ENCODE results near the gene CDR2L.
"Not testable (repeated sequence)": the region's sequence is repeated elsewhere in the genome, so short reads cannot be mapped to it uniquely, and the experiment has no call there.

The CDR2L gene

DNA sequence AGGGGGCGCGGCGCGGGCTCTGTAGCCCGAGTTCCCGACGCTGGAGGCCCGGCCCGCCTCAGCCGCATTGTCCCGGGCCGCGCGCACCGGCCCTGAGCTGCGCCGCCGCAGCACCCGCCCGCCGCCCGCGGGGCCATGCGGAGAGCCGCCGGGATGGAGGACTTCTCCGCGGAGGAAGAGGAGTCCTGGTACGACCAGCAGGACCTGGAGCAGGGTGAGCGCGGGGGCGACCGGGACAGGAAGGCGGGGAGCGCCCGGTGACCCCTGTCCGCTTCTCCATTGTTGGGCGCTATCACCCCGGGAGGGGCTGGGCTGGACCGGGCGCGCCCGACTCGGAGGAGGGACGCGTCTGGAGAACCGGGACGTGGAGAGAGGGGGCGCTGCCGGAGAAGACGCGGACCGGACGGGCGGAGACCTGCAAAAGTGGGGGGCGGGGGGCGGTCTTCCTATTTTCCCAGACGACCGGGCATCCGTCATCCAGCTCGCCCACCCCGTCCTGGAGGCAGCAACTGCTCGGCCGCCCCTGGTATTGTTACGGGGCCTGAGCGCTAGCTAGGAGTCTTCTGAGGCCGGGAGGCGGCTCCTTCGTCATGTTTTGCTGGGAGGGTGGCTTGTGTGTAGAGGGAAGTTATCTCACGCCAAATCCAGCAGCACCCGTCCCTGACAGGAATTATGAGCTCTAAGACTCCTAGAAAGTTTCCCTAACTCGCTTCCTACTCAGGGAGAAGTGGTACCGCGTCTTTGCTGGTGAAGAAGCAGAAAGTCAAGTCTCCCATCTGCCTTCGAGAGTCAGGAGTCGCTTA is 678 bp downstream of the CDR2L start:
- no peak overlapping the region for H3K27ac Mint-ChIP-seq

DNA sequence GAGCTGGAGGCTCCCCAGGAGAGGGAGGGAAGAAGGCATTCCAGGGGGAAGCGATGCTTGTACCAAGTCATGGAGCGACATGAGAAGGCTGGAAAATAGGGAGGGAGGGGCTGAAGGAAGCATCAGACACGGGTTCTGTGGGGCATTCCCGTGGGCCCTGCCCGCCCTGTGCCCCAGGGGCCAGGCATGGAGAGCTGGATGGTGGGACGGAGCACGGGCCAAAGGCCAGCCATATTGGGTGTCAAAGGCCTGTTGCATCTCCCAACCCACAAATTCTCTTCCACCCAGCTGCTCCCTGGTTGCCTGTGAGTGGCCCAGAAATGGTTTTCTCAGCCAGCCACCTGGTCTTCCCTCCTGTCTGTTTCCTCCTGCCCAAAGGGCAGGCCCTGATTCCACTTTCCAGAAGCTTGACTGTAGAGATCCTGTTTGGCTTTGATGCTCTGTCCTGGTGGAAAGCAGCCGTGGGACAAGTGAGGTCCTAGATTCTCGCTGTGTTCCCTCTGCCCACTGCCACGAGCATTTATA is 3.2 kb downstream of the CDR2L start:
- H3K9me3 Mint-ChIP-seq (ENCODE audit: low read depth) = no peaks in the 10 kb centered on the region
- H3K4me3 Mint-ChIP-seq = no peak overlapping the region
- H3K36me3 Mint-ChIP-seq = no peaks in the 10 kb centered on the region
- H3K27me3 Mint-ChIP-seq = no peaks in the 10 kb centered on the region
- H3K27ac Mint-ChIP-seq = no peak overlapping the region
- H3K4me1 Mint-ChIP-seq (ENCODE audit: low read depth) = peaks cover 10% of the 10 kb centered on the region

More for the DNA sequence above, 678 bp downstream of the CDR2L start:
- H3K27me3 Mint-ChIP-seq = no peaks in the 10 kb centered on the region
- H3K9me3 Mint-ChIP-seq (ENCODE audit: low read depth) = no peaks in the 10 kb centered on the region
- H3K4me3 Mint-ChIP-seq = peak overlapping the region; percentile 79
- H3K36me3 Mint-ChIP-seq = no peaks in the 10 kb centered on the region
- peaks cover 12% of the 10 kb centered on the region for H3K4me1 Mint-ChIP-seq (ENCODE audit: low read depth)

DNA sequence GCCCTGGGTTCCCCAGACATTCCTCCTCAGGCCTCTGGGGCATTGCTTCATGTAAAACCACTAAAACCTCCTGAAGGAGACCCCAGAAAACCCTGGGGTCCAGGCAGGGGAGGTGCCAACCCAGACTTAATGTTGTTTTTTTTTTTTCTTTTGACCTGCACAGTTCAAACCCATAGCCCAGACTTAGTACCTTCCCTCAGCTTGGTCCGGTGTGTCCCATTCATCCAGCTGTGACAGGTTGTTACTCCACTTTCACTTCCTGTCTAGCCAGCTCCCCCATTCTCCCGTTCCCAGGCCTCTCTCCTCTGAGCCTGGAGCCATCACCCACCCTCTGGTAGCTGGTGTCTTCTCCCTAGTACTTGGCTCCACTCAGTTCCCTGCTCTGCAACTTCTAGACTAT is 4.8 kb downstream of the CDR2L start:
- Mint-ChIP-seq H3K27ac (no peak overlapping the region), H3K4me3 (no peak overlapping the region), H3K36me3 (no peaks in the 10 kb centered on the region), H3K9me3 (ENCODE audit: low read depth) (no peaks in the 10 kb centered on the region), H3K4me1 (ENCODE audit: low read depth) (peaks cover 3% of the 10 kb centered on the region), H3K27me3 (no peaks in the 10 kb centered on the region)

DNA sequence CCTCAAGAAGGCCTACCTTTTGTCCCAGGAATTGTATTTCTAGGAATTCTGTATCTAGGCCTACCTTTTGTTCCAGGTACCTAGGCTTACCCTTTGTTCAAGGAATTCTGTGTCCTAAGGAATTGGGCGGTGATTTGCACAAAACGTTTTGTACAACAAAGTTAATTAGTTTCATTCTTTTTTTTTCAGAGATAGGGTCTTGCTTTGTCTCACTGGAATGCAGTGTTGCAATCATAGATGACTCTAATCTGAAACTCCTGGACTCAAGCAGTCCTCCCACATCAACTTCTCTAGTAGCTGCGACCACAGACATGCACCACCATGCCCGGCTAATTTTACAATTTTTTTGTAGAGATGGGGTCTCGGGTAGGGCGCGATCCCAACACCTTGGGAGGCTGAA is 7.0 kb downstream of the CDR2L start:
- no peak overlapping the region for H3K27ac Mint-ChIP-seq
- H3K27me3 Mint-ChIP-seq = no peaks in the 10 kb centered on the region
- no peaks in the 10 kb centered on the region for H3K36me3 Mint-ChIP-seq
- peaks cover 3% of the 10 kb centered on the region for H3K4me1 Mint-ChIP-seq (ENCODE audit: low read depth)
- H3K9me3 Mint-ChIP-seq (ENCODE audit: low read depth) = no peaks in the 10 kb centered on the region
- H3K4me3 Mint-ChIP-seq = no peak overlapping the region

DNA sequence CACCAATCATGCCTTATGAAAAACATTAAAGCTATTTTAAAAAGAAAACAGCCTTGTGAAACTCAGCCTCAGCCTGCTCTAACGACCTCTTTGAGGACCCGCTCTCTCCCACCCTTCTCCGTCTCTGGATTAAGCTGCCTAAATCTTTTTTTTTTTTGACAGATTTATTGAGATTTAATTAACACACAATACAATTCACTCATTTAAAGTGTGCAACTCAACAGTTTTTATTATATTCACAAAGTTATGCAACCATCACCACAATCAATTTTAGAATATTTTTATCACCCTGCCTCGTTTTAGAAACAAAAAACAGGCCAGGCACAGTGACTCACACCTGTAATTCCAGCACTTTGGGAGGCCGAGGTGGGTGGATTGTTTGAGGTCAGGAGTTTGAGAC is 8.4 kb downstream of the CDR2L start:
- H3K4me1 Mint-ChIP-seq (ENCODE audit: low read depth) = peaks cover 3% of the 10 kb centered on the region
- no peak overlapping the region for H3K27ac Mint-ChIP-seq
- H3K27me3 Mint-ChIP-seq = no peaks in the 10 kb centered on the region
- no peak overlapping the region for H3K4me3 Mint-ChIP-seq
- no peaks in the 10 kb centered on the region for H3K9me3 Mint-ChIP-seq (ENCODE audit: low read depth)
- H3K36me3 Mint-ChIP-seq = no peaks in the 10 kb centered on the region

DNA sequence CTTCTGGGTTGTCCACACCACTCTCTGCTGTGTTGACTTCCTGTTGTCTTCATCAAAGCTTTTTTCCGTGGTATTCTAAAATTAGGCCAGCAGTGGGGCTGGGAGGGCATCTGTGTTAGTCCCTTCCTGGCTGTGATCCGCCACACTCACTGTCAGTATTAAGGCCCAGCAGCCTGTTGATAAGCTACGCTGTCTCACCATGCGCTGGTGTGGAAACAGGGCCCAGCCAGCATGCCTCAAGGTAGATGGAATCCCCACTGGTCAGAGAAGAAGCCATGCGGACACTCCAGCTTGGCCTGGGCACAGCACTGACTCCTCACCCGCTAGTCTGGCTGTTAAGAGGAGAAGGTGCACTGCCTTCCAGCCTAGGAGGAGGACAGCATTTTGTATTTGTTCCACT is 11.4 kb downstream of the CDR2L start:
- Mint-ChIP-seq H3K27ac (no peak overlapping the region), H3K4me1 (ENCODE audit: low read depth) (peaks cover 3% of the 10 kb centered on the region), H3K9me3 (ENCODE audit: low read depth) (no peaks in the 10 kb centered on the region), H3K36me3 (no peaks in the 10 kb centered on the region), H3K27me3 (no peaks in the 10 kb centered on the region), H3K4me3 (no peak overlapping the region)

DNA sequence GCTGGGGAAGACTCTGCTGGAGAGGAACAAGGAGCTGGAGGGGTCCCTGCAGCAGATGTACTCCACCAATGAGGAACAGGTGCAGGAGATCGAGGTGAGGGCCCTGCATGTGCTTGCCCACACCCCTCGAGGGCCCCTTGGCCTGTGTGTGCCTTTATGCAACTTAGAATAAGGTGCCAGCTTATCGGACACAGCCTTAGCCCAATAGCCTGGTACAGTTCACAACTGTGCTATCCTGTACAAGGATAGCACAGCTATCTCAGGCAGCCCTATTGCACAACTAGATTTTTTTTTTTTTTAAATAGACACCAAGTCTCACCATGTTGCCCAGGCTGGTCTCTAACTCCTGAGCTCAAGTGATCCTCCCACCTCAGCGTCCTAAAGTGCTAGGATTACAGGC is 12.1 kb downstream of the CDR2L start:
- no peaks in the 10 kb centered on the region for H3K36me3 Mint-ChIP-seq
- H3K4me3 Mint-ChIP-seq = no peak overlapping the region
- H3K9me3 Mint-ChIP-seq (ENCODE audit: low read depth) = no peaks in the 10 kb centered on the region
- H3K27ac Mint-ChIP-seq = no peak overlapping the region
- no peaks in the 10 kb centered on the region for H3K27me3 Mint-ChIP-seq
- peaks cover 3% of the 10 kb centered on the region for H3K4me1 Mint-ChIP-seq (ENCODE audit: low read depth)

DNA sequence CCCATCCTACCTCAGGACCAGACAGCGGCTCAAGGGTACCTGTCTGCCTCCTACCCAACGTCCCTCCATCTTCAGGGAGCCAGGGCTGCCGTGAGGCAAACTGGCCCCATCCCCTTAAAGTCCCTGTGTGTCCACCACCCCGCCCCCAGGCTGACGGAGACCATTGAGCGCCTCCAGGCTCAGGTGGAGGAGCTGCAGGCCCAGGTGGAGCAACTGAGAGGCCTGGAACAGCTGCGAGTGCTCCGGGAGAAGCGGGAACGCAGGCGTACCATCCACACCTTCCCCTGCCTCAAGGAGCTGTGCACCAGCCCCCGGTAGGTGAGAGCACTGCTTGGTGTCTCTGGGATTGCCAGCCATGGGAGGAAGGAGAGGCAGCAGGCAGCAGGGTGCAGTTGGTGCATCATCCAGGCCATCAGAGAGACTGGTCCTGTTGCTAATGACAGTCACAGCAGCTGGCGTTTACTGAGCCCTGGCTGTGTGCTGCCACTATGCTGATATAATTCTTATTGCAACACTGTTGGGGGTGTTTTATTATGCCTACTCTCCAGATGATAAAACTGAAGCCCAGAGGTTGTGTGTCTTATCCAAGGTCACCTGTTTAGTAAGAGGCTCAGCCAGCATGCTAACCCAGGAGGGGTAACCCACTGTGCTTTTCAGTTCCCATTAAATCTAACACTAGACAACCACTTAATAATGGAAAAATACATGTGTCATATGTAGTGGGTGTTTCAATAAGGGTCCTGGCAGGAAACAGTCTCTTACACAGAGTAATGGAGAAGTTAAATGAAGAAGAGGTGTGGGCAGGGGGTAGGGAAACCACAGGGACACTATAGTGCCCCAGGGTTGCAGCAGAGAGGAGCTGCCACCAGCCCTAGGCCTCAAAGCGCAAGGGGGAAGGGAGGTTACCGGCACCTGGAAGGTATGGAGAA is 14.7 kb downstream of the CDR2L start:
- H3K27ac Mint-ChIP-seq = no peak overlapping the region
- H3K4me1 Mint-ChIP-seq (ENCODE audit: low read depth) = peaks cover 3% of the 10 kb centered on the region
- H3K4me3 Mint-ChIP-seq = no peak overlapping the region
- H3K27me3 Mint-ChIP-seq = no peaks in the 10 kb centered on the region
- H3K9me3 Mint-ChIP-seq (ENCODE audit: low read depth) = no peaks in the 10 kb centered on the region
- no peaks in the 10 kb centered on the region for H3K36me3 Mint-ChIP-seq

DNA sequence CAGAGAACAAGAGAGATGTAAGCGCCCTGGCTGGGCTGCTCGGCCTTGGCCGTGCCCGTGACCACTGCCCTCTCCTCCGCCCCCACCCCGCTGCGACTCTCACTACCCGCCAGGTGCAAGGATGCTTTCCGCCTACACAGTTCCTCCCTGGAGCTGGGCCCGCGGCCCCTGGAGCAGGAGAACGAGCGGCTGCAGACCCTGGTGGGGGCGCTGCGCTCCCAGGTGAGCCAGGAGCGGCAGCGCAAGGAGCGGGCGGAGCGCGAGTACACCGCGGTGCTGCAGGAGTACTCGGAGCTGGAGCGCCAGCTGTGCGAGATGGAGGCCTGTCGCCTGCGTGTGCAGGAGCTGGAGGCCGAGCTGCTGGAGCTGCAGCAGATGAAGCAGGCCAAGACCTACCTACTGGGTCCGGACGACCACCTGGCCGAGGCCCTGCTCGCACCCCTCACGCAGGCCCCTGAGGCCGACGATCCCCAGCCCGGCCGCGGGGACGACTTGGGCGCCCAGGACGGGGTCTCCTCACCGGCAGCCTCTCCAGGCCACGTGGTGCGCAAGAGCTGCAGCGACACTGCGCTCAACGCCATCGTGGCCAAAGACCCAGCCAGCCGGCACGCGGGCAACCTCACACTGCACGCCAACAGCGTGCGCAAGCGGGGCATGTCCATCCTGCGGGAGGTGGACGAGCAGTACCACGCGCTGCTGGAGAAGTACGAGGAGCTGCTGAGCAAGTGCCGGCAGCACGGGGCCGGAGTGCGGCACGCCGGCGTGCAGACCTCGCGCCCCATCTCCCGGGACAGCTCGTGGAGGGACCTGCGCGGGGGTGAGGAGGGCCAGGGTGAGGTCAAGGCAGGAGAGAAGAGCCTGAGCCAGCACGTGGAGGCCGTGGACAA is 15.9 kb downstream of the CDR2L start:
- no peaks in the 10 kb centered on the region for H3K27me3 Mint-ChIP-seq
- H3K4me1 Mint-ChIP-seq (ENCODE audit: low read depth) = peaks cover 2% of the 10 kb centered on the region
- H3K4me3 Mint-ChIP-seq = no peak overlapping the region
- H3K27ac Mint-ChIP-seq = no peak overlapping the region
- no peaks in the 10 kb centered on the region for H3K9me3 Mint-ChIP-seq (ENCODE audit: low read depth)
- no peaks in the 10 kb centered on the region for H3K36me3 Mint-ChIP-seq

DNA sequence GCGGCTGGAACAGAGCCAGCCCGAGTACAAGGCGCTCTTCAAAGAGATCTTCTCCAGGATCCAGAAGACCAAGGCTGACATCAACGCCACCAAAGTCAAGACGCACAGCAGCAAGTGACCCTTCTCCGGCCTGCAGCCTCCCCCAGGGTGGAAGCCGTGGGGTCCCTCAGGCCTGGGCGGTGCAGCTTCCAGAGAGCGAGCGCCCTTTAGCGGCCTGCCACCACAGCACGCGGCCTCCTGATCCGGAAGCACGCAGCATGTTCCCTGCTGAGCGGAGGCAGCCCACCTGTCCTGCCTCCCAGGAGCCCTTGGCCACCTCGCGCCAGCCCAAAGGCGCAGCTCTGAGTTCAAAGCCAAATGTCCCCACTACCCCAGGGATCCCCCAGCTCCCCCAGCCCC is 16.5 kb downstream of the CDR2L start:
- Mint-ChIP-seq H3K4me1 (ENCODE audit: low read depth) (no peaks in the 10 kb centered on the region), H3K4me3 (no peak overlapping the region), H3K27ac (no peak overlapping the region), H3K36me3 (no peaks in the 10 kb centered on the region), H3K27me3 (no peaks in the 10 kb centered on the region), H3K9me3 (ENCODE audit: low read depth) (no peaks in the 10 kb centered on the region)

DNA sequence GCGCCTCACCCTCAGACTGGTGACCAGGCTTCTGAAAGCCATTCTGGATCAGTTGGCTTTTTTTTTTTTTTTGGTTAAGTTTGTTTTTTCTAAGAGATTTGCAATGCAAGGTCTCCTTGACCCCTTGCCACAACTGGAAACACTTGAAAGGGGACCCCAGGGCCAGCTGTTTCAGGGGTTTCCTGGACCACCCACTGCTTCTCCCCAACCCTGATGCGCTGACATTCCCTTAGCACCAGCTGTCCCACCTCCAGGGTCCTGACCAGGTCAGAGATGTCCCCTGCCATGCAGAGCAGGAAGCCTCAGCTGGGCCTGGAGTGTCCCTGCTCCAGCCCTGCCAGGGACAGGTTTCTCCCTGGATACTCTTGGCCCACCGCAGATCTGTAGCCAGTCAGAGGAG is 16.9 kb downstream of the CDR2L start:
- H3K4me3 Mint-ChIP-seq = no peak overlapping the region
- H3K4me1 Mint-ChIP-seq (ENCODE audit: low read depth) = no peaks in the 10 kb centered on the region
- H3K36me3 Mint-ChIP-seq = no peaks in the 10 kb centered on the region
- no peak overlapping the region for H3K27ac Mint-ChIP-seq
- H3K27me3 Mint-ChIP-seq = no peaks in the 10 kb centered on the region
- H3K9me3 Mint-ChIP-seq (ENCODE audit: low read depth) = no peaks in the 10 kb centered on the region

DNA sequence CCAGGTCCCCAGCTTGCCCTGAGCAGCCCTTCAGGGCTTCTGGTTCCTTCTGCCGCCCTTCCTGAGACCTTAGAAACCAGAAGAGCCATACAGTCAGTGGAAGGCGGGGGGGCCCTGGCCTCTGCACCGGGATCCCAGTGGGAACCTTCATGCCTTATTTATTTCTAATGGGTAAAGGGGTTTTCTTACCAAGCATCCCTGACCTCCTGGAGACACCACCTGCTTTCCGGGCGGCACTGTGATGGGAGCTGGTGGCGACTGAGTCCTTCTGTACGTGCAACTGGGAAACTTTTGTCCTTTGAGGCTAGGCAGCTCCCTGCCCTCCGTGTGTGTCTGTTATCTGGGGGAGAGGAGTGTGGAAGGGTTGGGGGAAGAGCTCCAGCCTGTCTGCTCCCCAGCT is 17.9 kb downstream of the CDR2L start:
- Mint-ChIP-seq H3K9me3 (ENCODE audit: low read depth) (no peaks in the 10 kb centered on the region), H3K27me3 (no peaks in the 10 kb centered on the region), H3K27ac (no peak overlapping the region), H3K36me3 (no peaks in the 10 kb centered on the region), H3K4me1 (ENCODE audit: low read depth) (no peaks in the 10 kb centered on the region), H3K4me3 (no peak overlapping the region)

DNA sequence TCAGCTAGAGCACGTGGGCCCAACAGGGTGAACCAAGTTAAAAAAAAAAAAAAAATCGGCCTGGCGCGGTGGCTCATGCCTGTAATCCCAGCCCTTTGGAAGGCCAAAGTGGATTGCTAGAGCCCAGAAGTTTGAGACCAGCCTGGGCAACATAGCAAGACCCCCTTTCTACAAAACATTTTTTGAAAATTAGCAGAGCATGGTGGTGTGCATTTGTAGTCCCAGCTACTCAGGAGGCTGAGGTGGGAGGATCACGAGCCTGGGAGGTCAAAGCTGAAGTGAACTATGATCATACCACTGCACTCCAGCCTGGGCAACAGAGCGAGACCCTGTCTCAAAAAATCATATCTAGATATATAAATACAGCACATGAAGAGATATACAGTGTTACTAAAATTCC is 18.7 kb downstream of the CDR2L start:
- not testable (repeated sequence) for H3K9me3 Mint-ChIP-seq (ENCODE audit: low read depth); H3K27me3 Mint-ChIP-seq; H3K4me1 Mint-ChIP-seq (ENCODE audit: low read depth); H3K4me3 Mint-ChIP-seq; H3K36me3 Mint-ChIP-seq; H3K27ac Mint-ChIP-seq

DNA sequence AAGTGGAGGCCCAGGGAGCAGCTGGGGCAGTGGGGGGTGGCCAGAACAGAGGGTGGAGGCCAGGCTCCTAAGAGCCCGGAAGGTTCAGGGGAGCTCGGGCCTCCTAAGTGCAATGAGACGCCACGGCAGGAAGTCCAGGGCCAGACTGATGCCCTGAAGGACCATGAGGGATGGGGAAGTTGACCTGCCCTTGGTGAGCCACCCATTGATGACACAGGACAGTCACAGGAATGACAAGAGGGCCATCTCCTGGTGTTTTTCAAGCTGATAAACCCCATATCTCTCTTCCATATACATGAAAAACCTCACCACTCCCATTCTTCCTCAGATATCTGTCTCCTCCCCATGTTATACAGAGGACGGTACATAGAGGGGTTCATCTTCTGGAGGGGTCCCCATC is 19.2 kb downstream of the CDR2L start:
- no peaks in the 10 kb centered on the region for H3K36me3 Mint-ChIP-seq
- no peak overlapping the region for H3K4me3 Mint-ChIP-seq
- H3K27me3 Mint-ChIP-seq = no peaks in the 10 kb centered on the region
- H3K4me1 Mint-ChIP-seq (ENCODE audit: low read depth) = peaks cover 8% of the 10 kb centered on the region
- H3K27ac Mint-ChIP-seq = no peak overlapping the region
- no peaks in the 10 kb centered on the region for H3K9me3 Mint-ChIP-seq (ENCODE audit: low read depth)

Data from activated naive CD8-positive, alpha-beta T cell (primary cell).